K562 (cell line): ENCODE data around the gene LRRC26. TPM values are rescaled to one million over a fixed set of nuclear protein-coding genes. Genes with fewer than 3 reads are reported as not detected.

Experiments
- ASH1L ChIP-seq: fragments of 450-650 bp; IDR thresholded peaks from 2 replicates; pipeline ENCODE4 v1.6.1; 2018; ENCODE audit warnings: borderline replicate concordance, mild to moderate bottlenecking, low read depth; ENCODE audit not compliant: partially characterized antibody
- CREB1 ChIP-seq, 2 experiments: sonication (generic) in 1 of 2; formaldehyde crosslinking in 1 of 2; IDR thresholded peaks; 2 replicates each; pipeline versions ENCODE4 v1.6.1 to v1.8.0; 2012 to 2022; ENCODE audit warnings: inconsistent platforms in 1 of 2, mild to moderate bottlenecking in 1 of 2, missing genetic modification reagents in 1 of 2, moderate library complexity in 1 of 2
- EHMT2 ChIP-seq: fragments of 450-650 bp; IDR thresholded peaks from 2 replicates; pipeline ENCODE4 v1.6.1; 2018; ENCODE audit warnings: antibody characterized with exemption
- MECOM ChIP-seq: fragments of 250-450 bp; sonication (Bioruptor Pico); IDR thresholded peaks from 2 replicates; pipeline ENCODE4 v1.8.0; 2022; ENCODE audit warnings: inconsistent platforms
- MIER1 ChIP-seq: fragments of 450-650 bp; IDR thresholded peaks from 2 replicates; pipeline ENCODE4 v1.6.1; 2016; ENCODE audit warnings: antibody characterized with exemption, mild to moderate bottlenecking, low read depth
- MTA3 ChIP-seq: fragments of 450-650 bp; formaldehyde crosslinking; IDR thresholded peaks from 2 replicates; pipeline ENCODE4 v1.6.1; 2017; ENCODE audit warnings: mild to moderate bottlenecking, borderline replicate concordance
- PHF21A ChIP-seq: fragments of 450-650 bp; IDR thresholded peaks from 2 replicates; pipeline ENCODE4 v1.6.1; 2017; ENCODE audit warnings: low read depth, borderline replicate concordance
- PRPF4 ChIP-seq: fragments of 200-400 bp; formaldehyde crosslinking; IDR thresholded peaks from one replicate; pipeline ENCODE4 v1.6.1; 2017; ENCODE audit warnings: low read length, low read depth, mild to moderate bottlenecking; ENCODE audit not compliant: insufficient read depth, poor library complexity, severe bottlenecking
- PYGO2 ChIP-seq: fragments of 450-650 bp; IDR thresholded peaks from 2 replicates; pipeline ENCODE4 v1.6.1; 2016; ENCODE audit warnings: mild to moderate bottlenecking, missing genetic modification characterization, moderate library complexity, missing compliant biosample characterization
- SMAD1 ChIP-seq: fragments of 150-350 bp; IDR thresholded peaks from 2 replicates; pipeline ENCODE4 v1.6.1; 2014; ENCODE audit warnings: low read length, low read depth; ENCODE audit not compliant: partially characterized antibody
- SMAD2 ChIP-seq: fragments of 150-350 bp; IDR thresholded peaks from 2 replicates; pipeline ENCODE4 v1.6.1; 2014; ENCODE audit warnings: low read depth, mild to moderate bottlenecking, low read length
- SMAD4 ChIP-seq: fragments of 250-450 bp; sonication (Bioruptor Pico); conservative IDR thresholded peaks from 2 replicates; pipeline ENCODE4 v1.8.0; 2021; ENCODE audit warnings: inconsistent platforms, mild to moderate bottlenecking, moderate library complexity
- TAF9B ChIP-seq: fragments of 450-650 bp; IDR thresholded peaks from 2 replicates; pipeline ENCODE4 v1.6.1; 2018; ENCODE audit warnings: mild to moderate bottlenecking; ENCODE audit not compliant: partially characterized antibody
- ZBTB7A ChIP-seq: IDR thresholded peaks from 2 replicates; pipeline ENCODE4 v1.6.1; 2011; ENCODE audit warnings: low read depth, mild to moderate bottlenecking, low read length, moderate library complexity, borderline replicate concordance; ENCODE audit not compliant: control insufficient read depth
- ZNF444 ChIP-seq: fragments of 250-450 bp; sonication (Bioruptor Pico); IDR thresholded peaks from 2 replicates; pipeline ENCODE4 v1.4.0; 2020; ENCODE audit warnings: mild to moderate bottlenecking, moderate library complexity
- ZNF561 ChIP-seq: fragments of 450-650 bp; formaldehyde crosslinking; conservative IDR thresholded peaks from 2 replicates; pipeline ENCODE4 v1.4.0; 2020; ENCODE audit warnings: mild to moderate bottlenecking, moderate library complexity
- ZSCAN32 ChIP-seq: fragments of 450-650 bp; formaldehyde crosslinking; IDR thresholded peaks from 2 replicates; pipeline ENCODE4 v1.4.0; 2020; ENCODE audit warnings: mild to moderate bottlenecking, moderate library complexity
- polyA plus RNA-seq, 8 experiments: library from polyadenylated mRNA; depleted of rRNA in 4 of 8; stranded (reverse) in 5 of 8; unstranded in 3 of 8; fragments of >200 nt; fragmentation: Nextera tagmentation in 2 of 8; fragmentation: Illumina TruSeq in 1 of 8; extraction: Ambion mirVana in 2 of 8; extraction: Trizol in 1 of 8; gene quantifications; 2 replicates each; pipeline versions ENCODE4 v1.2.1 to v1.2.3, GENCODE V29; 2011 to 2014; ENCODE audit warnings: inconsistent platforms in 1 of 8, missing spikeins in 1 of 8
- total RNA-seq, 7 experiments: library from RNA; depleted of rRNA in 6 of 7; stranded (reverse); fragments of >200 nt in 6 of 7; fragmentation: Illumina TruSeq in 2 of 7; extraction: Trizol in 2 of 7; gene quantifications; 2 replicates each; pipeline versions ENCODE4 v1.2.1 to v1.2.3, GENCODE V29; 2011 to 2021; ENCODE audit warnings: low replicate concordance in 1 of 7
- TF ChIP-seq, protein P1 (sequence below): fragments of 450-650 bp; IDR thresholded peaks from 2 replicates; pipeline ENCODE4 v1.6.1; 2018; ENCODE audit not compliant: partially characterized antibody
- TF ChIP-seq, protein P2 (sequence below): fragments of 450-650 bp; IDR thresholded peaks from 2 replicates; pipeline ENCODE4 v1.6.1; 2017; ENCODE audit warnings: mild to moderate bottlenecking, moderate library complexity

LRRC26 gene
- total and polyA plus RNA-seq, 9 of the 15 experiments (the other 6 are each of a cell fraction or from before 2014, with no cell fraction given): not detected

DNA sequence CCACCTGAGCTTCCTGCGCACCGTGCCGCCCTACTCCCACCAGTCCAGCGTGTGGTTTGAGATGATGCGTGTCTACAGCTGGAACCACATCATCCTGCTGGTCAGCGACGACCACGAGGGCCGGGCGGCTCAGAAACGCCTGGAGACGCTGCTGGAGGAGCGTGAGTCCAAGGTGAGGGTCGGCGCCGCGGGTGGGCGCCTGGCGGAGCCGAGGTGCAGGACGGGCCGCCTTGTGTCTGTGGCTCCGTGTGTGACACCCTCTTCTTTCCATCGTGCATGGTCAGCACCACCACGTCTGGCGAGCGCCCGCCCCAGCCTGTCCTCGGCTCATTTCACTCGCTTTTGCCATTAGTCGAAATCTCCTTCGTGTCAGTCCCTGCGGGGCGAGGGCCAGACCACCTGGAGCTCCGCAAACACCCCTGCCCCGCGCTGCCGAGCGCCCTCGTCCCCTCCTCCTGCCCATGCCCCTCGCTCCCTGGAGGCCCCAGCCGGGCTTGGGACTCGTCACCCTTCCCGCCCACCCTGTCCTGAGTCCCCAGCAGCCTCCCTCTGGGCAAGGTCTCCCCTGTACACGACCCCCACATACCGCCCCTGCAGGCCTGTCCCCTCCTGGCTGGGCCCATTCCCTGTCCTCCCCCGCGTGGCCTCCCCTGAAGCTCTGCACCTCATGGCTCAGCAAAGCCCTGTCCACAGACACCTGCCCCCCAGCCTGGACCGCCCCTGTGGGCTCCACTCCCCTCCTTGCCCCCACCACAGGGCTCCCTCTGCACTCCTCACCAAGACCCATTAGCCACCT is 23.9 kb downstream of the LRRC26 start (continued):
- TF ChIP-seq, protein P1, sequence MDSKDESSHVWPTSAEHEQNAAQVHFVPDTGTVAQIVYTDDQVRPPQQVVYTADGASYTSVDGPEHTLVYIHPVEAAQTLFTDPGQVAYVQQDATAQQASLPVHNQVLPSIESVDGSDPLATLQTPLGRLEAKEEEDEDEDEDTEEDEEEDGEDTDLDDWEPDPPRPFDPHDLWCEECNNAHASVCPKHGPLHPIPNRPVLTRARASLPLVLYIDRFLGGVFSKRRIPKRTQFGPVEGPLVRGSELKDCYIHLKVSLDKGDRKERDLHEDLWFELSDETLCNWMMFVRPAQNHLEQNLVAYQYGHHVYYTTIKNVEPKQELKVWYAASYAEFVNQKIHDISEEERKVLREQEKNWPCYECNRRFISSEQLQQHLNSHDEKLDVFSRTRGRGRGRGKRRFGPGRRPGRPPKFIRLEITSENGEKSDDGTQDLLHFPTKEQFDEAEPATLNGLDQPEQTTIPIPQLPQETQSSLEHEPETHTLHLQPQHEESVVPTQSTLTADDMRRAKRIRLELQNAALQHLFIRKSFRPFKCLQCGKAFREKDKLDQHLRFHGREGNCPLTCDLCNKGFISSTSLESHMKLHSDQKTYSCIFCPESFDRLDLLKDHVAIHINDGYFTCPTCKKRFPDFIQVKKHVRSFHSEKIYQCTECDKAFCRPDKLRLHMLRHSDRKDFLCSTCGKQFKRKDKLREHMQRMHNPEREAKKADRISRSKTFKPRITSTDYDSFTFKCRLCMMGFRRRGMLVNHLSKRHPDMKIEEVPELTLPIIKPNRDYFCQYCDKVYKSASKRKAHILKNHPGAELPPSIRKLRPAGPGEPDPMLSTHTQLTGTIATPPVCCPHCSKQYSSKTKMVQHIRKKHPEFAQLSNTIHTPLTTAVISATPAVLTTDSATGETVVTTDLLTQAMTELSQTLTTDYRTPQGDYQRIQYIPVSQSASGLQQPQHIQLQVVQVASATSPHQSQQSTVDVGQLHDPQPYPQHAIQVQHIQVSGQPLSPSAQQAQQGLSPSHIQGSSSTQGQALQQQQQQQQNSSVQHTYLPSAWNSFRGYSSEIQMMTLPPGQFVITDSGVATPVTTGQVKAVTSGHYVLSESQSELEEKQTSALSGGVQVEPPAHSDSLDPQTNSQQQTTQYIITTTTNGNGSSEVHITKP: no peak
- TF ChIP-seq SMAD4 (CRISPR knock-in tag) (no peak), TAF9B (no peak), CREB1 (IDR thresholded peaks at IDR 0.05) (no peak), CREB1 (CRISPR knock-in tag; IDR thresholded peaks at IDR 0.05) (no peak; the same call in 1 of the 2 replicates), ASH1L (no peak), PYGO2 (tag) (no peak), ZBTB7A (0 out of 2 replicates have a peak, but pooled peaks have one; percentile 14), MIER1 (0 out of 2 replicates have a peak, but pooled peaks have one; percentile 18), SMAD1 (no peak), ZNF561 (no peak), MTA3 (no peak), ZNF444 (CRISPR knock-in tag) (no peak), PHF21A (no peak), ZSCAN32 (CRISPR knock-in tag) (no peak), EHMT2 (peak; percentile 21; the same call in 1 of the 2 replicates), PRPF4 (no peak), SMAD2 (no peak), MECOM (CRISPR knock-in tag) (no peak)
- TF ChIP-seq, protein P2, sequence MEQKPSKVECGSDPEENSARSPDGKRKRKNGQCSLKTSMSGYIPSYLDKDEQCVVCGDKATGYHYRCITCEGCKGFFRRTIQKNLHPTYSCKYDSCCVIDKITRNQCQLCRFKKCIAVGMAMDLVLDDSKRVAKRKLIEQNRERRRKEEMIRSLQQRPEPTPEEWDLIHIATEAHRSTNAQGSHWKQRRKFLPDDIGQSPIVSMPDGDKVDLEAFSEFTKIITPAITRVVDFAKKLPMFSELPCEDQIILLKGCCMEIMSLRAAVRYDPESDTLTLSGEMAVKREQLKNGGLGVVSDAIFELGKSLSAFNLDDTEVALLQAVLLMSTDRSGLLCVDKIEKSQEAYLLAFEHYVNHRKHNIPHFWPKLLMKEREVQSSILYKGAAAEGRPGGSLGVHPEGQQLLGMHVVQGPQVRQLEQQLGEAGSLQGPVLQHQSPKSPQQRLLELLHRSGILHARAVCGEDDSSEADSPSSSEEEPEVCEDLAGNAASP: no peak
